HG03460 (cell line): ENCODE measurements around the gene CHAC1.

Source experiments
- ATAC-seq: cut with Tn5 transposase; IDR thresholded peaks from one replicate; pipeline ENCODE4 v1.9.1; 2021; ENCODE audit not compliant: unreplicated experiment

CHAC1 gene

DNA sequence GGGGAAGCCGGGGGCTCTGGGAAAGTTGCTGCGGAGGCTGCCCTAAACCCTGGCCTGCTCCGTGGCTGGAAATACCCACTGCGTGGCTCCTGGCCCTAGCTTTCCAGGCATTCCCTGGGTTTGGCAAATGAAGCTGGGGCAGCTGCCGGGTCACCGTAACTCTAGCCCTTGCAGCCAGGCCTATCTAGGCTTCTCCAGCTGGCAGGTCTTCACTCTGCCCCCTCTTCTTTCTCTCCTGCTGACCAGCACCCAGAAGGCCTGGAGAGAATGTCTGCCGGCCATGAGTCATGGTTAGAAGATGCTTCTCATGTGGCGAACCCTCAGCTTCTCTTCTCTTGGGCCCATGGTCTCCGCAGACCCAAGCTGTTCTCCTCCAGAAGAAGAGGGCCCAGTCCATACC, 29.7 kb upstream of the CHAC1 start:
- ATAC-seq = no peak

DNA sequence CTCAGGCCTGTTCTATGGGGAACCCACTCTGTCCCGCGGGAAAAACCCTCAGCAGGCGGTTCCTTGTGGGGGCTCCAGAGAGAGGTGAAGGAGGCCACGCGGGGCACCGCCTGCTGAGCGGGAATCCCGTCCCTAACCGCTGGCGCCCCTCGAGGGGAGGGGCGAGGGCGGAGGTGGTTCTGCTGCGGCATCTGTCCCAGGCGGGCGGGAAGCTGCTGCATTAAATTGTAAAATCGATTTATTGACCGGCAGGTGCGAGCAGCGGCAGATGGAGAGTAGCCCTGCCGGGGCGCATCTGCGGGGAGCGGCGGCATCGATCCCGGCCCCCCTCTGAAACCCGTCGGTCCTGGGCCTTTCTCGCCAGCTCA, 27.8 kb upstream of the CHAC1 start:
- no peak for ATAC-seq

DNA sequence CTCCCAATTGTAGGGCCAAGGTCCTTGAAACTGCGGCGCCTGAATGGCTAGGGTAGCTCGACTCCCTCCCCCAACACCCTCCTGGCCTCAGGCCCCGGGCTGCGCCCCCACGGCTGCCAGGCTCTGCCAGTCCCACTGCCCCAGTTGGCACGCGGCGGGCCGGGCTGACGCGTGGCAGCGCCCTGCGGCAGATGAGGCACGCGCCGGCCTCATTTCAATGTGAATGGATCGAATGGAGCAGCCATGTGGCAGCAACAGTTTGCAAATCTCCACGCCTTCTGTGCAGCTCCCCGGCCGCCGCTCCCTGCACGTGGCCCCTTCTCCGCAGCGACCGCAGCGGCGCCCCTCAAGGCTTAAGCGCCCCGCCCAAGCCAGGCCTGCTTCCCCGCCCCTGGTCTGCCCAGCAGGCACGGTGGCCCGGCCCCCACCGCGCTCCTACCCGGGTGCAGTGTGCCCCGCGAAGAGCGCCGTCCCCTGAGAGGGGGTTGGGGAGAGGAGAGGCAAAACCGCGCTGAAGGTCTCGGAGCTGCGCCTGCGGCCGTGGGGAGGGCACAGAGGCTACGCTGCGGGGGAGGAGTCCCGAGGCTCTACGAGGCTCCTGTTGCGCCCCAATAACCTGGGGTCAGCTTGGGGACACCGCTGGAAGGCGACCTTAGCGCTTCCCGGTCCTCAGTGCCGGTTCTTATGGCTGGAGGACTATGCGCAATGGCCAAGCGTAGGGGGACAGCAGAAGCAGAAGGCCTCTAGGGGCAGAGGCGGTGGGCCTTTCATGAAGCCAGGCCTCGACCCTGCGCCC, 27.2 kb upstream of the CHAC1 start:
- ATAC-seq = no peak

DNA sequence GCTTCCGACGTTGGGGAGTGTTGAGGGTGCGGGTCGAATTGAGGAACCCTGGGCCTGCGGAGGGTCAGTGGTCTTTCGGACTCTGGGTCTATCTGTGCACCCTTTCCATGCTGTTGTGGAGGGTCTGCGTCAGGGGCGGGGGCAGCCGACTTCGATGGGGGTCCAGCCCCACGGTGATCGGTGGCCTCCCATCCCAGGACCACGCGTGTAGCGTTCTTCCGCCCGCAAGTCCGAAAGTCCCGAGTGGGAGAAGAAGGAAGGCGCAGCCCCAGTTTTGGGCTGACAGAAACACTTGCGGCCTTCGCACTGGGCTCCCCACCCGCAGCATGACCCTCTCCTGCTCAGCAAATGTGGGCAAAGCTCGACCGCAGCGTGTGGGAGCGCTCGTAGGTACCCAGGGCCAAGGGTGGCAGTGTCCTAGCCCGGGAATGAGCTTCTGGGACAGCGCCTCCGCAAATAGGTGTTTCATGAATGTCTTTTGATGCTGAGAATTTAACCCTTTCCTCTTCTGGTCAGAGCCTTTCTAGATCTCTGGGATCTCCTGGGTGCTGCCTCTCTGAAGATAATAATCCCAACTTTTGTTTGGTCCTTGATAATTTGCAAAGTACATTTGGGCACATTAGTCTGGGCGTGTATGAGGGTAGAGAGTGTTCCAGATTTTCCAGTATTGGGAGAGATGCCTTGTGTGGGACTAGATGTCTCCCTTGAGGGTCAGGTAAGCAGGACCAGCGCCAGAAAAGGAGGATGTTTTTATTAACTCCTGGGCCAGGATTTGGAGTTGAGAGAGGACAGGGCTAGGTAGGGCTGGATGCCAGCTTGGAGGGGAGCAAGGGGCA, 26.4 kb upstream of the CHAC1 start:
- ATAC-seq = no peak

DNA sequence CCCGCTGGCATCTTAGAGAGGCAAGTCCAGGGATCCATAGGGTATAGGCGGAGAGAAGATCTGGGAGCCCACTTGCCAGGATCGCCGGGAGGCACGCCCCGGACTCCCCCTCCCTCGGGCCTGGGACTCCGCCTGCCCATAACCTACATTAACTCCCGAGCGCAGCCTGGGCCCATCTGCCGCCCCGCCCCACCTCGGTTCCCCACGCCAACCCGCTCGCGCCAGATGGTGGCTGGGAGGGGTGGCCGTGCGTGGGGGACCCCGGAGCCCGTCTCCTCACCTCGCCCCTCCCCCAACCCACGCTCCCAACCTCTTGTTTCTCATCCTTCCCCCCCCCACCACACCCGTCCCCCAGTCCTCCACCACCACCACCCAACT, 25.8 kb upstream of the CHAC1 start:
- ATAC-seq = no peak

DNA sequence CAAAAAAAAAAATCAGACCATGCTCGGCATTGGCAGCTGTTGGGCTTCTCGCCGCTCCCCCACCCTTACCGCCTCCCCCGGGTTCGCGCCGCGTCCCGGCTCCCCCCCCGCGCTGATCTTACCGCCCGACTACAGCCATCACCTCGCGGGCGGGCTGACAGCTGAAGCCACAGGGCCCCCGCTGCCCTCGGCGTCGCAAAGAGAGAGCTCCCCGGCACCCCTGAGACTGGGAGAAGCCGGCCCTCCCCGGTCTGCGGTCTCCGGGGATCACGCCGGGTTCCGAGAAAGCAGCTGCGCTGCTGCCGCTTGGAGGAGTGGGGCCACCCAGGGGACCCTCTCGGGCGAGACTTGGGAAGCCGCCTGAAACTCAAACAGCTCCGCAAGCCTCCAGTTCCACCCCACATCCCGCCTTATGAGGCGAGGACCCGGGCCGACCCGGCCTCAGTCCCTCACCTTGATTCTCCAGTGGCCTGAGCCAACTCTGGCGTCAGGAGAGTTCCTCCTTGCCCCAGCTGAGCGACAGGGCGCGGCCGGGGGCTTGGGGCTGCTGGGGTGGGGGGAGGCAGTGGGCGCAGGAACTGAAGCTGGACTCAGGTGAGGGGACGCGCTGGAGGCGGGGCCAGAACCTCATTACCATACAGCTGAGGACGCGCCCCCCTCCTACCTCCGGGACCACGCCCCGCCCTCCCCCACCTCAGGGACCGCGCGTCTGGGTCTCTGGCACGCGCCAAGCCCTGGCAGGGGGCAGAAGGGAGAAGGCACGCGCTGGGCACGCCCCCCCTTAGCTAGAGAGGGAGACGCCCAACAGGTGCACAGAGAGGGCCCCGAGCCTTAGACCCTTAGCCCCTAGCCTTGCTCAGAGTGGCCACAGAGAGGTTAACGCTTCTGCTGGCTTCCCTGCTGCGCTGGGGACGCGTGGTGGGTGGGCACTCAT, 25.1 kb upstream of the CHAC1 start:
- no peak for ATAC-seq

DNA sequence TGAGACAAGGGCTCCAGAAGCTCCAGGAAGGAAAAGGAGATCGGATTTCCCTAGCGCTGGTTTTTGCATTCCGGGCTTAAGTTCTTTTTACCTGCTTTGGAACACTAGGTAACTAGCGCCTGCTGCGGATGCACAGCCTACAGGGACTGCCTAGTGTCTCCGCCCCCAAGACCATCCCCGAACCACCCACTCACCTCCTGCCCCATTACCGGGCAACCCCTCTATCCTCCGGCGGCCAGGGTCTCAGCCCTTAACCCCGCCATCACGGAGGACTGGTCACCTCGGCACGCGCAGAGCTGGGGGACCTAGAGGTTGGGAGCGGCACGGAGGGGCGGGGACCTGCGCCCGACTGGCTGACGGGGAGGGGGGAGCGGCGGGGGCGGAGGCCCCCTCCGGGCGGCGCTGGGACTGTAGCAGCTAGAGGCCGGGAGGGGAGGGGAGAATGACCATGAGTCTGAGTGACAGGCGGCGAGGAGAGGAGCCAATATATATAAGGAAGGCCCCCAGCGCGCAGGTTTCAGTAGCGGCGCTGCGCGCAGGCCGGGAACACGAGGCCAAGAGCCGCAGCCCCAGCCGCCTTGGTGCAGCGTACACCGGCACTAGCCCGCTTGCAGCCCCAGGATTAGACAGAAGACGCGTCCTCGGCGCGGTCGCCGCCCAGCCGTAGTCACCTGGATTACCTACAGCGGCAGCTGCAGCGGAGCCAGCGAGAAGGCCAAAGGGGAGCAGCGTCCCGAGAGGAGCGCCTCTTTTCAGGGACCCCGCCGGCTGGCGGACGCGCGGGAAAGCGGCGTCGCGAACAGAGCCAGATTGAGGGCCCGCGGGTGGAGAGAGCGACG, 24.2 kb upstream of the CHAC1 start, which contains the start of gene DLL4:
DLL4 (plus strand) TSS at position 520 of the 839 bp plus-strand sequence. CDS start 329 bp downstream, outside the sequence.
- no peak for ATAC-seq

DNA sequence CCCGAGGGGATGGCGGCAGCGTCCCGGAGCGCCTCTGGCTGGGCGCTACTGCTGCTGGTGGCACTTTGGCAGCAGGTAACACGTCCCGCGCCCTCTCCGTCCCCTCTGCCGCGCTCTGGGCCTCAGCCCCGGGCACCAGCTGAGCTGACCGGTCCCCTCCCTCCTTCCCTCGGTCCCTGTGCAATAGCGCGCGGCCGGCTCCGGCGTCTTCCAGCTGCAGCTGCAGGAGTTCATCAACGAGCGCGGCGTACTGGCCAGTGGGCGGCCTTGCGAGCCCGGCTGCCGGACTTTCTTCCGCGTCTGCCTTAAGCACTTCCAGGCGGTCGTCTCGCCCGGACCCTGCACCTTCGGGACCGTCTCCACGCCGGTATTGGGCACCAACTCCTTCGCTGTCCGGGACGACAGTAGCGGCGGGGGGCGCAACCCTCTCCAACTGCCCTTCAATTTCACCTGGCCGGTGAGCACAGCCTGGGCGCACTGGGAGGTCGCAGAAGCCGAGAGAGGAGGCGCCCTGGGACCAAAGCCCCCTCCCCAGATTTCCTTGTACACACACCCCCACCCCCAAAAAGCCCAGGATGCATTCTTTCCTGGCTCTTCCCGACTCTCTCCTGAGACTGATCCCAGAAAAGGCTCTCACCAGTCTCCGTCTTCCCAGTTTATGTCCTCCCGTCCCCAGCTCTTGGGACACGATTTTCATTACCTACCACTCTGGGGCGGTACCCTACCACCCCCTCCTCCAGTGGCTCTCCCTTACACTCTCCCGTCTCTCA, 23.4 kb upstream of the CHAC1 start:
- no peak for ATAC-seq

DNA sequence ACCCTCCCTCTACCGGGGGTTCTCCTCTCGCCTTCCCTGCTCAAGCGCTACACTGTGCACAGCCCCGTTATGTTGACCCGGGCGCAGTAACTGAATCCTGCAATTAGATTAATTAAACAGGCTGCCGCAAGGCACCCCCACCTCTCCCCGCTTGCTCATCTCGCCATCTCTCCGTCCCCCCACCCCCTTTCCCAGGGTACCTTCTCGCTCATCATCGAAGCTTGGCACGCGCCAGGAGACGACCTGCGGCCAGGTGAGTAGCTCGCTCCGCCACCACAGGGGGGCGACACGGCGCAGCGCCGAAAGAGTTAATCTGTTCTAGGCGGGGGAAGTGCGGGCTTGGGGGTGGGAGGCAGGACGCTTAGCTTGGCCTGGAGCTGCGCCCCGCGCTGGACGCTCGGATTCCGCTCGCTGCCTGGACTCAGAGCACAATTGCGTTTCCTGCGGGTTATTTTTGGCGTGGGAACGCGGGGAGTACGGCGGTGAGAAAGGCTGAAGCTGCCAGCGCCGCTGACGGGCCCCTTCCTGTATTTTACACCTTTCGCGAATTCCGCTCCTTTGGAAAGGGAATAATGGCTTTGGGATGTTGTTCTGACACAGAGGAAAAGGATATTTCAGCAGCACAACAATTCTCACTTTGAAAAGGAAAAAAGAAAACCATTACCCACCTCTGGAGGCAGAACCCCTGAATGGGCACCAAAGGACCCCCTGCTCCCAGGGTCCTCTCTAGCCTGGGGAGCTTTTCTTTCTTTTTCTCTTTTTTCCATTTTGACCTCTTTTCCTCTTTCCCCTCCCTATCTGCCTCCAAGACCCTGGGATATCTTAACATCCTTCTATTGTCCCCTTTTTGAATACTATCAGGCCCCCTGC, 22.6 kb upstream of the CHAC1 start:
- no peak for ATAC-seq

DNA sequence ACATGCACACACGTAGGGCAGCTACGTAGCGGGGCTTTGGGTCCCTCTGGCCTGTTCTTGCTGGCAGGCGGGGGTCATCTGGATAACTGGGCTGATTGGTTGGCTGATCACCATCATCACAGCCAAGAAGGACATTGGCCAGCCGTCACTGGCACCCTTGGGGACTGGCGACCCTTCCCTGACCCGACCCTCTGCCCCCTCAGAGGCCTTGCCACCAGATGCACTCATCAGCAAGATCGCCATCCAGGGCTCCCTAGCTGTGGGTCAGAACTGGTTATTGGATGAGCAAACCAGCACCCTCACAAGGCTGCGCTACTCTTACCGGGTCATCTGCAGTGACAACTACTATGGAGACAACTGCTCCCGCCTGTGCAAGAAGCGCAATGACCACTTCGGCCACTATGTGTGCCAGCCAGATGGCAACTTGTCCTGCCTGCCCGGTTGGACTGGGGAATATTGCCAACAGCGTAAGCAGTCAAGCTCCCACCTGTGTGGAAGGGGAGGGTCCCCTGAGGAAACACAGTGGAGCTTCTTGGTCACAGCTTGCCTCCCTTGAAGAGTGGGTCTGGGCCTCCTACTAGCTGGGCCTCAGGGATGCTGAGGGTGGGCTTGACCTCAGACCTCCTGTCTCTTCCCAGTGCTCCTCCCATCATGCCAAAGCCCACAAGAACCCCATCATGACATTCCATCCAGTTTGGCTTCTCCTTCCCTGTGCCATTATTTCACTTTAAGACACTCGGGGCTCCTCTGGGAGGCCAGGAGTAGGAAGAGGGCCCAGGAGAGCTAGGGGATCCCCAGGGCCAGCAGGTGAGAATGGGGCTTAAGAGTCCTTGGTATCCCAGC, 21.8 kb upstream of the CHAC1 start:
- no peak for ATAC-seq

DNA sequence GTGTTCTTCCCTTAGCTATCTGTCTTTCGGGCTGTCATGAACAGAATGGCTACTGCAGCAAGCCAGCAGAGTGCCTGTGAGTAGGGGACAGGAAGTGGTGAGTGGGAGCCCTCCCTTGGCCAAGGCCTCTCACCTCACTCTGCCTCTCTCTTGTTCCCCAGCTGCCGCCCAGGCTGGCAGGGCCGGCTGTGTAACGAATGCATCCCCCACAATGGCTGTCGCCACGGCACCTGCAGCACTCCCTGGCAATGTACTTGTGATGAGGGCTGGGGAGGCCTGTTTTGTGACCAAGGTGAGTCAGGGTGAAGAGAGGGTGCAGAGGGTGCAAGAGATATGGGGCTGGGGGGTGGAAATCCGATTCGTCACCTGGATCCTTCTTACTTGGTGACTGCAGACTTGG, 21.1 kb upstream of the CHAC1 start:
- no peak for ATAC-seq

DNA sequence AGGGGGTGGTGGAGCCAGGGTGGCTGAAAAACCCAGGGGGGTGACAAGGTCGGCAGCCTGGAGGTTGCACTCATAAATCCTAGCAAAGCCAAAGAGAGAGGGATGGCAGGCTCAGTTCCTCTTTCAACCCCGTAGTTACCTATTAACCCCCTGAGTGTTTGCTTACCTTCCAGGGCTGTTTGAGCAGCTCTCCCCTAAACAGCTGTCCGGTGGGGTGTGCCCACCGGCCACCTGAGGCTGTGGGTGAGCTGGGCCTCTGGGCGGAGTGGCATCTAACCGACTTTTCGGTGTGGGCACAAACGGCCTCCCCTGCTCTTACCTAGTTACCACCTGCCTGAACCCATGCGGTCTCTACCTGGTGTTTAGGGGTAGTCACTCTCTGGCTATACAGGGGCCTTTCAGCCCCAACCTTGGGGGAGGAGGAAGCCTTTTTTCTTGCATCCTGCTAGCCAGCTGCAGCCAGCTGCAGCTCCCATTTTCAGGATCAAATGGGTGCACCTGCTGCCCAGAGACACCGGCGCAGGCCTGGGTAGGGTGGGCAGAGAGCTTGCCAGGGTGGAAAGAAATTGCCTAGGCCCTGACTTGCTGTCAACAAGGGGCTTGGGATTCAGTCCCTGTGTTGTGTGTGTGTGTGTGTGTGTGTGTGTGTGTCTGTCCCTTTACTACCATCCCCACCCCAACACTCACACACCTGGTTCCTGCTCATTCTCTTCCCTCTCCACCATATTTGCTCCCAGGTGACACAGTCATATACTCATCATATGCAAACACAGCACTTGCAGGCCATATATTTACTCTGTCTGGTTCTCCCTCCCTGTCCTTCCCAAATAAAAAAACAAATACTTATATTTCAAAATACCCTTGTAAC, 20.4 kb upstream of the CHAC1 start:
- no peak for ATAC-seq

DNA sequence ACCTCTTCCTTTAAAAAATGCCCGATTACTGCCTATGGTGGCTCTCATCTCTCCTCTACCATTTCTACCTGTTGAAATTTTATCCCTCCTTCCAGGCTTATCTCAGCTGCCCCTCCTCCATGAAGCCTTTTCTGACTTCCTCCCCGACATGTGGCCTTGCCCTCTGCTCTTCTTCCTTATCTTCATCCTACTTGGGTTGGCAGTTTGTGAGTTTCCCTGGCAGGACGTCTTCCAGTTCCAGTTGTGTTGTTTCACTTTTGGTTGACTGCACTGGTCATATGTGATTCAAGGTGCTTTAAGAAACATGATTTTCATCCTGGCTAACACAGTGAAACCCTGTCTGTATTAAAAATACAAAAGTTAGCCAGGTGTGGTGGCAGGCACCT, 19.8 kb upstream of the CHAC1 start:
- ATAC-seq = no peak

DNA sequence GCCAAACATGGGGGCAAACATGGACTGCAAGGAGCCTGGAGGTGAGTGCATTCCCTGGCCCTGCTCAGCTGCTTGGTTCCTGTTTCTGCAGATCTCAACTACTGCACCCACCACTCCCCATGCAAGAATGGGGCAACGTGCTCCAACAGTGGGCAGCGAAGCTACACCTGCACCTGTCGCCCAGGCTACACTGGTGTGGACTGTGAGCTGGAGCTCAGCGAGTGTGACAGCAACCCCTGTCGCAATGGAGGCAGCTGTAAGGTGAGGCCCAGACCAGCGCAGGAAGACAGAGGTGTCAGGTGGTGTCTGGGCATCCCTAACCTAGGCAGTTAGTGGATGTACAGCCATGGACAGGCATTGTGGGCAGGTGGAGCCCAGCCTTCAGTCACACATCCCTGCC, 18.8 kb upstream of the CHAC1 start:
- ATAC-seq = no peak

DNA sequence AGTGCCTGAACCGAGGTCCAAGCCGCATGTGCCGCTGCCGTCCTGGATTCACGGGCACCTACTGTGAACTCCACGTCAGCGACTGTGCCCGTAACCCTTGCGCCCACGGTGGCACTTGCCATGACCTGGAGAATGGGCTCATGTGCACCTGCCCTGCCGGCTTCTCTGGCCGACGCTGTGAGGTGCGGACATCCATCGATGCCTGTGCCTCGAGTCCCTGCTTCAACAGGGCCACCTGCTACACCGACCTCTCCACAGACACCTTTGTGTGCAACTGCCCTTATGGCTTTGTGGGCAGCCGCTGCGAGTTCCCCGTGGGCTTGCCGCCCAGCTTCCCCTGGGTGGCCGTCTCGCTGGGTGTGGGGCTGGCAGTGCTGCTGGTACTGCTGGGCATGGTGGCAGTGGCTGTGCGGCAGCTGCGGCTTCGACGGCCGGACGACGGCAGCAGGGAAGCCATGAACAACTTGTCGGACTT, 17.0 kb upstream of the CHAC1 start:
- ATAC-seq = no peak
